ENCODE data around the gene EFCAB14.
"Not testable (repeated sequence)": the region's sequence is repeated elsewhere in the genome, so short reads cannot be mapped to it uniquely, and the experiment has no call there.

DNA sequence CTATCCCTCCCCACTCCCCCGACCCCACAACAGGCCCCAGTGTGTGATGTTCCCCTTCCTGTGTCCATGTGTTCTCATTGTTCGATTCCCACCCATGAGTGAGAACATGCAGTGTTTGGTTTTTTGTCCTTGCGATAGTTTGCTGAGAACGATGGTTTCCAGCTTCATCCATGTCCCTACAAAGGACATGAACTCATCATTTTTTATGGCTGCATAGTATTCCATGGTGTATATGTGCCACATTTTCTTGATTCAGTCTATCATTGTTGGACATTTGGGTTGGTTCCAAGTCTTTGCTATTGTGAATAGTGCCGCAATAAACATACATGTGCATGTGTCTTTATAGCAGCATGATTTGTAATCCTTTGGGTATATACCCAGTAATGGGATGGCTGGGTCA is 56.0 kb downstream of the EFCAB14 start:
- TF ChIP-seq, protein P1, sequence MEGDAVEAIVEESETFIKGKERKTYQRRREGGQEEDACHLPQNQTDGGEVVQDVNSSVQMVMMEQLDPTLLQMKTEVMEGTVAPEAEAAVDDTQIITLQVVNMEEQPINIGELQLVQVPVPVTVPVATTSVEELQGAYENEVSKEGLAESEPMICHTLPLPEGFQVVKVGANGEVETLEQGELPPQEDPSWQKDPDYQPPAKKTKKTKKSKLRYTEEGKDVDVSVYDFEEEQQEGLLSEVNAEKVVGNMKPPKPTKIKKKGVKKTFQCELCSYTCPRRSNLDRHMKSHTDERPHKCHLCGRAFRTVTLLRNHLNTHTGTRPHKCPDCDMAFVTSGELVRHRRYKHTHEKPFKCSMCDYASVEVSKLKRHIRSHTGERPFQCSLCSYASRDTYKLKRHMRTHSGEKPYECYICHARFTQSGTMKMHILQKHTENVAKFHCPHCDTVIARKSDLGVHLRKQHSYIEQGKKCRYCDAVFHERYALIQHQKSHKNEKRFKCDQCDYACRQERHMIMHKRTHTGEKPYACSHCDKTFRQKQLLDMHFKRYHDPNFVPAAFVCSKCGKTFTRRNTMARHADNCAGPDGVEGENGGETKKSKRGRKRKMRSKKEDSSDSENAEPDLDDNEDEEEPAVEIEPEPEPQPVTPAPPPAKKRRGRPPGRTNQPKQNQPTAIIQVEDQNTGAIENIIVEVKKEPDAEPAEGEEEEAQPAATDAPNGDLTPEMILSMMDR (conservative IDR thresholded peaks at IDR 0.05): not testable (repeated sequence)
- TF ChIP-seq ZFX (IDR thresholded peaks at IDR 0.05): not testable (repeated sequence)
